Immature natural killer cell (primary cell): ENCODE results near the gene BSCL2. TPM values are rescaled to one million over a fixed set of nuclear protein-coding genes. Genes with fewer than 3 reads are reported as not detected.
"Not testable (repeated sequence)": the region's sequence is repeated elsewhere in the genome, so short reads cannot be mapped to it uniquely, and the experiment has no call there.

ENCODE experiments used
- DNase-seq, 3 donors: peaks; one replicate each; pipeline ENCODE4 v3.0.0; 2022; ENCODE audit warnings: mixed read lengths in 1 of 3
- H3K27ac Mint-ChIP-seq, 6 donors: one replicate each; pipeline ENCODE4 v1.8.0; 2020; ENCODE audit warnings: mixed read lengths in 6 of 6, mild to moderate bottlenecking in 5 of 6, inconsistent platforms in 4 of 6, moderate library complexity in 3 of 6
- H3K27me3 Mint-ChIP-seq, 3 donors: one replicate each; pipeline ENCODE4 v1.8.0; 2020 to 2021; ENCODE audit warnings: low read depth in 3 of 3, mild to moderate bottlenecking in 3 of 3, mixed read lengths in 3 of 3, moderate library complexity in 3 of 3, inconsistent platforms in 1 of 3
- H3K36me3 Mint-ChIP-seq, 3 donors: one replicate each; pipeline ENCODE4 v1.8.0; 2020; ENCODE audit warnings: mixed read lengths in 3 of 3, inconsistent platforms in 2 of 3, mild to moderate bottlenecking in 2 of 3
- H3K4me1 Mint-ChIP-seq, 2 donors: one replicate each; pipeline ENCODE4 v1.8.0; 2020; ENCODE audit warnings: inconsistent platforms in 2 of 2, mild to moderate bottlenecking in 2 of 2, mixed read lengths in 2 of 2, moderate library complexity in 1 of 2
- H3K4me3 Mint-ChIP-seq, 5 donors: one replicate each; pipeline ENCODE4 v1.8.0; 2020; ENCODE audit warnings: mild to moderate bottlenecking in 5 of 5, mixed read lengths in 5 of 5, inconsistent platforms in 3 of 5, moderate library complexity in 3 of 5
- H3K9me3 Mint-ChIP-seq, 6 donors: one replicate each; pipeline ENCODE4 v1.8.0; 2020; ENCODE audit warnings: mild to moderate bottlenecking in 6 of 6, mixed read lengths in 6 of 6, inconsistent platforms in 4 of 6, moderate library complexity in 3 of 6
- polyA plus RNA-seq, 3 donors: library from polyadenylated mRNA; unstranded; fragments of 300-500 nt; fragmentation: Illumina TruSeq; gene quantifications; one replicate each; pipeline ENCODE4 v1.2.3, GENCODE V29; 2021

BSCL2 gene
- polyA plus RNA-seq, 3 donors from 2014 or later, result 52.5 to 54.1 (median 53.6) TPM

DNA sequence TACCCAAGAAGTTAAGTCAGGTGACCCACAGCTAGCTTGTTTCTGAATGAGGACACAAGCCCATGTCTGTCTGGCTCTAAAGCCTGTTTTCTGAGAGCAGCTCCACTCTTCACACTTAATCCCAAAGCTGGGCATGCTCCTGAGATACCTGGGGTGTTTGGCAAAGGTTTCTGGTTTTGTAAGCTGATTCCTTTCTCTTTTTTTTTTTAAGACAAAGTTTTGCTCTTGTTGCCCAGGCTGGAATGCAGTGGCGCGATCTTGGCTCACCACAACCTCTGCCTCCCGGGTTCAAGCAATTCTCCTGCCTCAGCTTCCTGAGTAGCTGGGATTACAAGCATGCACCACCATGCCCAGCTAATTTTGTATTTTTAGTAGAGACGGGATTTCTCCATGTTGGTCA, 13.6 kb downstream of the BSCL2 start:
- not testable (repeated sequence) for DNase-seq, H3K27me3 Mint-ChIP-seq, H3K27ac Mint-ChIP-seq, H3K4me3 Mint-ChIP-seq, H3K9me3 Mint-ChIP-seq, H3K4me1 Mint-ChIP-seq
- H3K36me3 Mint-ChIP-seq, result peaks cover 9 to 15% (median 11%) of the 10 kb centered on the region in 3 donors

DNA sequence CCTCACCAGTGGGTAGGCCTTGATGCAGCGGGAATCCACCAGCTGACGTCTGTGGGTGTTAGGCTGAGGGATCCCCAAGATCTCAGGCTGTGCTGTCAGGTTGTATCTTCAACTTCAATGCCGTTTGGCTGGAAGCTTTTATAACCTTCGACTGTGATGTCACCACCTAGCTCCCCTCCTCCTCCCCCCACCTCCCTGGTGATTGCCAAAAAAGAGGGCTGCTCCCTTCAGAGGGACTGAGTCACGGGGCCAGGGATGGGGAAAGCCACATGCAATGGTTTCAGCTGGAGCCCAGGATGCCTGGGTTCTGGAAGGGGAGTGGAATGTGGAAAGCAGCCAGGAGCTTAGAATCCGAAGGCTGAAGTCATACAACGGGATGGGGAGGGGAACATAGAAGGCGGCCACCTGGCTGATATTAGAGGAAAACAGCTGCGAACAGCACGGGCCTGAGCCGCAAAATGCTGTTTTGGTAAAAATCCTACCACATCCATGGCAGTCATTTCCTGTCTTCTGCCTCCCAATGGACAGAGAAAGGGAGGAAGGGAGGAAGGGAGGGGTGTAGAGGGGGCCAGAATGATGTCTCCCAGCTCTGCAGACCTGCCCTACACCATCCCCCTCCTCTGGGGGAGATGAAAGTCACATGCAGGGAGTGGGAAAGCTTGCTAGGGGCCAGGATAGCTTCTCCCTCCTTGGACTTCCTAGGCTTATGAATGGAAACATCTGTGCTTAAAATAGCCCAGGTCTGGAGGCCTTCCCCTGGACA, 17.6 kb downstream of the BSCL2 start, which contains the start of gene LRRN4CL:
TSS of gene LRRN4CL (minus strand) at position 110 of the 763 bp plus-strand sequence. CDS start 1,022 bp downstream, outside the sequence.
- DNase-seq, result no peak
- no peak within 1 kb of the TSS for H3K27ac Mint-ChIP-seq
- peaks cover 8 to 18% (median 14%) of the 10 kb centered on the region in 3 donors for H3K36me3 Mint-ChIP-seq
- H3K27me3 Mint-ChIP-seq, result peaks cover 0 to 9% (median 0%) of the 10 kb centered on the region in 3 donors
- peaks cover under 1 to 3% of the 10 kb centered on the region in 2 donors for H3K4me1 Mint-ChIP-seq
- no peak within 1 kb of the TSS for H3K4me3 Mint-ChIP-seq
- H3K9me3 Mint-ChIP-seq, result no peaks in the 10 kb centered on the region

DNA sequence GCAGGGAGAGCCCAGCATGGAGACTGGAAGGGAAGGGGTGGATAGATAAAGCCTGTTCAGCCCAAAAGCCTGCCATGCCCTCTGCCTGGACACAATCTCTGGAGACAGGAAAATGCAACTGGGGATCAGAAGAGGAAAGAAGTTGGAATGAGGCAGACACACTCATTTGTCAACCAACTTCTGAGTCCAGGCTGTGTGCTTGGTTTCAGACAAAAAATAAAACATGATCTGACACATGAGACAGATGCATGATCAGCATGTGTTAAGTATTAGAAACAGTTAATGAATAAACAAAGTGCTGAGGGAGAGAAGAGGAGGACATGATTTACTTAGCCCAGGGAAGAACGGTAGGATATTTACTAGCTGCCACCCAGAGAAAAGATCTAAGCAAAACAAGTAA, 18.7 kb downstream of the BSCL2 start:
- H3K9me3 Mint-ChIP-seq, result no peaks in the 10 kb centered on the region
- H3K36me3 Mint-ChIP-seq, result peaks cover 8 to 18% (median 14%) of the 10 kb centered on the region in 3 donors
- H3K4me3 Mint-ChIP-seq, result no peak overlapping the region
- no peaks in the 10 kb centered on the region for H3K4me1 Mint-ChIP-seq
- H3K27ac Mint-ChIP-seq, result no peak overlapping the region
- no peak for DNase-seq
- H3K27me3 Mint-ChIP-seq, result peaks cover 0 to 9% (median 0%) of the 10 kb centered on the region in 3 donors

DNA sequence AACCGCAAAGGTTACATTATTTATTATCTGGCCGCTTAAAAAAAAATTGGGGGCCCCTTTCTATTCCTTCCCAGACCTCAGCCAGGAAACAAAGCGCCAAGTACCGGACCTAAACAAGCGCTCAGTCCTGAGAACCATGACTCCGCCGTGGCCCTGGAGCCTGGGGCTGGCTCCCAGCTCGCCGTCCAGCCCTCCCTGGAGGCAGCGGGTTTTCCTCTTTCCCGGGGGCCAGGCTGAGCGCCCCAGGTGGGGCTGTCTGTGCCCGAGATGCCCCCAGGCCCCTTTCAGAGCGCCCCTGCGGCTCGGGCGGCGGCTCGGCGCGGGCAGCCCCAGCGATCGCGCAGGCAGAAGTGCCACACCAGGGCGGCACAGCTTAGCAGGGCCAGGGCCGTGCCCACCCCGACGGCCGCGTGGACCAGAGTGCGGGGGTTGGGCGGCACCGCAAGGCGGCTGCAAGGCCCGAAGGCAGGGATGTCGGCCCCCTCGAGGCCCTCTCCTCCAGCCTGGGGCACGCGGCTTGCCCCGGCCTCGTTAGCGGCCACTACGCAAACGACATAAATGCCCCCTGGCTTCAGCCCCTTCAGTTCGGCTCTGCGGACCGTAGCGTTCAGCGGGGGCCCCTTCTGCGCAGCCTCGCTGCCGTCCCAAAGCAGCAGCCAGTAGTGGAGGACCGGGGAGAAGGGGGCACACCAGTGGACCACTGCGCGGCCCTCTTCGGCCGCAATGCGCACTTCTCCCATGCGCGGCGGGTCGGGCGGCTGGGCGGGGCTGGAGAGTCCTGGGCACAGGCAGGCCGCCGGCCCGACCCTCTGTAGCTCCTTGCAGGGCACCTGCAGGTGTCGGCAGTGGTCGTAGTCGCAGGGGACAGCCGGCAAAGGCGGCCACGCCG, 19.5 kb downstream of the BSCL2 start:
- H3K36me3 Mint-ChIP-seq, result peaks cover 8 to 15% (median 10%) of the 10 kb centered on the region in 3 donors
- DNase-seq, result no peak
- no peaks in the 10 kb centered on the region for H3K4me1 Mint-ChIP-seq
- no peaks in the 10 kb centered on the region for H3K9me3 Mint-ChIP-seq
- peaks cover 0 to 9% (median 0%) of the 10 kb centered on the region in 3 donors for H3K27me3 Mint-ChIP-seq
- no peak overlapping the region for H3K27ac Mint-ChIP-seq
- no peak overlapping the region for H3K4me3 Mint-ChIP-seq

DNA sequence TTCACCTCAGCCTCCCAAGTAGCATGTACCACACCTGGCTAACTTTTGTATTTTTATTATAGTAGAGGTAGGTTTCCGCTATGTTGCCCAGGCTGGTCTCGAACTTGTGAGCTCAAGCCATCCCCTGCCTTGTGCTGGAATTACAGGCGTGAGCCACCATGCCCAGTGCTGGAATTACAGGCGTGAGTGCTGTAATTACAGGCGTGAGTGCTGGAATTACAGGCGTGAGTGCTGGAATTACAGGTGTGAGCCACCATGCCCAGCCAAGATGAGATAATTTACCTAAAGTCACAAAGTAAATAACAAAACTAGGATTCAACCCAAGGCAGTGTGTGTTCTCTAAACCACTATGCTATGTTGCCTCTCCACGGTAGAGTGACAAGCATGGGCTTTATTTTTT, 24.7 kb downstream of the BSCL2 start:
- Mint-ChIP-seq H3K36me3 (no peaks in the 10 kb centered on the region), H3K27ac (no peak overlapping the region), H3K9me3 (no peaks in the 10 kb centered on the region), H3K27me3 (peaks cover 7 to 10% (median 9%) of the 10 kb centered on the region in 3 donors), H3K4me3 (no peak overlapping the region), H3K4me1 (peaks cover 21 to 25% of the 10 kb centered on the region in 2 donors)
- DNase-seq, result no peak

DNA sequence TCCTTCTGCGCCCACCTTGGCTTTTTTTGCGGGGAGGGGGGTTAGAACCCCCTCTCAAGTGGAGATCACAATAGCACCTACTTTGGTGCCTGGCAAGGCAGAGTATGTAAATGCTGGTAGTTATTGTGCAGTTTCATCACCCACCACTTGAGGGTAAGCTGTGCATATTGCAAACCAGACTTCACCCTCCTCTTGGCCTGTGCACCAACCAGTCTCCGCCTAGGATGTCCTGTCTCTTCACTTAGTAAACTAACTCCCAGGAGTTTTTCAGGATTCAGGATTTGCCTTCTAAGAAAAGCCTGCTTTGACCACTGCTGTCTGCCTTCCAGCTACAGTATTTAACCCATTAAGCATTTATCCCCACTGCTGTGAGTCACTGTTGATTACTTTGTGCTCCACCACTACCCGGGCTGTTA, 26.4 kb downstream of the BSCL2 start:
- peak overlapping the region; percentile 31 to 87 (median 69) for H3K27ac Mint-ChIP-seq
- H3K36me3 Mint-ChIP-seq, result peaks cover 4 to 9% (median 6%) of the 10 kb centered on the region in 3 donors
- H3K9me3 Mint-ChIP-seq, result no peaks in the 10 kb centered on the region
- peak; percentile 17 to 24 (median 24) for DNase-seq
- H3K4me1 Mint-ChIP-seq, result peaks cover 32 to 39% of the 10 kb centered on the region in 2 donors
- H3K27me3 Mint-ChIP-seq, result peaks cover 5 to 10% (median 9%) of the 10 kb centered on the region in 3 donors
- H3K4me3 Mint-ChIP-seq, result peak overlapping the region; percentile 41 to 94 (median 57)

DNA sequence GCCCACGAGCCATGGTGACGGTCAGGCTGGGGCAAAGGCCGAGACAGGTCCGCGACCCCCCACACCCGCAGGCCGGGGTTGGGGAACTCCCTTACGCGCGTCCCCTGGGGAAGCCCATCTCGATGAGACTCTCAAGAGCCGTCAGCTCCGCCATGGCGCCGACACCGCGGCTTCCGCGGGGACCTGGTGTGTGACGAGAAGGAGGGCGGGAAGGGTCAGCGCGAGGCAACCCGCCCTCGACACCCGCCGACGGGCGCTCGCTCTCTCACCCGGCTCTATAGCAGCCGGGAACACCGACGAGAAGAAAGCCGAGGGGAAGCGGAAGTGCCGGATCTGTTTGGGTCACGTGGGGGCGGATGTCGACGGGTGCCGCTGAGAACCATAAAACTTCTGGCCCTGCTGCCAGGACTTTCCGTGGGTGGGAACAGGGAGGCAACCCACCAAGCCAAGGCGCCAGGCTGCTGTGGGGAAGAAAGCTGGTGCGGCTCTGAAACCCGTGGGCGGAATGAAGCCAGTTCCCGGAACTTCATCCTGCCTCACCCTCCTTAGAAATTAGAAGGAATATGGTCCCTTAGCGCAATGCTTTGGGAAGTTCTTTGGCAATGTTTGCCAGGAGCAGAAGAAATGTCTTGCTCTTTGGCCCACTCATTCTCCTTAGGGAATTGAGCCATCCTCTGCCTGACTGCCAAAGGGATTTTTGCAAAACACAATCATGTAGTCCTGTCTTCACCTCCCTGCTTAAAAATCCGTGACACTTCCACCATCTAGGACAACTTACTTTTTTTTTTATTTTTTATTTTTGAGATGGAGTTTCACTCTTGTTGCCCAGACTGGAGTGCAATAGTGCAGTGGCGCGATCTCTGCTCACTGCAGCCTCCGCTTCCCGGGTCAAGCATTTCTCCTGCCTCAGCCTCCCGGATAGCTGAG, 28.2 kb downstream of the BSCL2 start, which contains the start of gene UBXN1:
TSS of gene UBXN1 (minus strand) at position 304 of the 927 bp plus-strand sequence. CDS start at position 154, 150 bp downstream.
- Mint-ChIP-seq H3K9me3 (no peaks in the 10 kb centered on the region), H3K4me1 (peaks cover 32 to 46% of the 10 kb centered on the region in 2 donors), H3K27me3 (peaks cover 5 to 10% (median 9%) of the 10 kb centered on the region in 3 donors), H3K36me3 (peaks cover 8 to 13% (median 10%) of the 10 kb centered on the region in 3 donors), H3K27ac (peak within 1 kb of the TSS; percentile 88 to 98 (median 94)), H3K4me3 (peak within 1 kb of the TSS; percentile 81 to 97 (median 94))
- peak; percentile 84 to 87 (median 87) for DNase-seq

DNA sequence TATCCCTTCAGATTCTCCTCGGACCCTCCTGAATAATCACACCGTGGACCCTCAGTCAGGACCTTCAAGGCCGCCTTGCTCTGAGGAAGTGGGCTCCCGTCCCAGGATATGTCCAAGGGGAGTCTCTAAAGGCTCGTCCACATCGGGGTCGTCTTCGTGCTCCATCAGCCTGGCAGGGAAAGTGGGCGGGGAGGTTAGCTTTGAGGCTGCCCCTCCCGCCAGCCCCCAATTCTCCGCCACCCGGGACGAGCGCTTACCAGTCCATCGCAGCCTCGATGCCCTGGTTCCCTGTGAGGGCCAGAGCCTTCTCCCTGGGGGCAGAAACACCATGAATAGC, 28.8 kb downstream of the BSCL2 start:
- Mint-ChIP-seq H3K4me1 (peaks cover 33 to 46% of the 10 kb centered on the region in 2 donors), H3K27ac (peak overlapping the region; percentile 88 to 98 (median 94)), H3K27me3 (peaks cover 5 to 10% (median 9%) of the 10 kb centered on the region in 3 donors), H3K36me3 (peaks cover 8 to 13% (median 10%) of the 10 kb centered on the region in 3 donors), H3K9me3 (no peaks in the 10 kb centered on the region), H3K4me3 (peak overlapping the region; percentile 81 to 97 (median 94))
- DNase-seq, result no peak

DNA sequence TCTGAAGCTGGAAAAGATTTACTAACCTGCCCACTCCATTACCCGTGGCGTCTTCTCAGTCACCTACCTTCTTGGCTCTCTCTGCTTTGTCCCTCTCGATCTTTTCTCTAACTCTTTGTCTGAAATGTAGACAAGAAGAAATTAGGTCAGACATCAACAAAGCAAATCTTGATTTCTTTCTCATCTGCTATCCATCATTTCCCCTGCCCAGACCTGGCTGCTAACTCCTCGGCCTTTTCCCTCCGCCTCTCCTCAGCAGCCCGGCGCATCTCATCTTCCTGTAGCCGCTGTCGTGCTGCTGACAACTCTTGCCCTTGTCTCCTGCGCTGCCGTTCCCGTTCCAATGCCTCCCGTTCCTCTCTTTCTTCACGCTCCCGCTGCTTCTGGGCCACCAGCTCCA, 29.5 kb downstream of the BSCL2 start:
- no peak for DNase-seq
- peaks cover 36 to 46% of the 10 kb centered on the region in 2 donors for H3K4me1 Mint-ChIP-seq
- H3K4me3 Mint-ChIP-seq, result peak overlapping the region; percentile 81 to 97 (median 94)
- peaks cover 5 to 10% (median 9%) of the 10 kb centered on the region in 3 donors for H3K27me3 Mint-ChIP-seq
- no peaks in the 10 kb centered on the region for H3K9me3 Mint-ChIP-seq
- peak overlapping the region; percentile 88 to 98 (median 94) for H3K27ac Mint-ChIP-seq
- peaks cover 8 to 13% (median 10%) of the 10 kb centered on the region in 3 donors for H3K36me3 Mint-ChIP-seq

DNA sequence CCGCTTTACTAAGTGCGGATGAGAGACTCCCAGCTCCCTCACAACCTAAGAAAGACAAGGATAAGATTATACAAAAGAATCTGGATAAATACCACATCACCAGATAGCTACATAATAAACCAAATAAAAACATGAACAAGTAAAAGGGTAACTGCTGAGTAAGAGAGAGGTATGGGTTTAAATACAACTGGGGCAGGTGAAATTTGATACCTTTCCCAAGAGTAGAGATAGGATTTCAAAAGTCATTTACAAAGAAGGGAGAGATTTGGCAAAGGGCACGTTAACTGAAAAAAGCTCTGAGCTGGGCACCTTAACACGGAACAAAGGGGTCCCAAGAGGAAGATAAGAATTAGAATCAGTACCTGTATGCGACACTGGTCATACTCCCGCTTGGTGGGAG, 30.1 kb downstream of the BSCL2 start:
- H3K27me3 Mint-ChIP-seq, result peaks cover 9 to 12% (median 12%) of the 10 kb centered on the region in 3 donors
- H3K36me3 Mint-ChIP-seq, result peaks cover 8 to 13% (median 10%) of the 10 kb centered on the region in 3 donors
- H3K9me3 Mint-ChIP-seq, result no peaks in the 10 kb centered on the region
- H3K4me3 Mint-ChIP-seq, result peak overlapping the region; percentile 81 to 97 (median 94)
- DNase-seq, result no peak
- peaks cover 41 to 50% of the 10 kb centered on the region in 2 donors for H3K4me1 Mint-ChIP-seq
- peak overlapping the region; percentile 88 to 98 (median 94) for H3K27ac Mint-ChIP-seq

DNA sequence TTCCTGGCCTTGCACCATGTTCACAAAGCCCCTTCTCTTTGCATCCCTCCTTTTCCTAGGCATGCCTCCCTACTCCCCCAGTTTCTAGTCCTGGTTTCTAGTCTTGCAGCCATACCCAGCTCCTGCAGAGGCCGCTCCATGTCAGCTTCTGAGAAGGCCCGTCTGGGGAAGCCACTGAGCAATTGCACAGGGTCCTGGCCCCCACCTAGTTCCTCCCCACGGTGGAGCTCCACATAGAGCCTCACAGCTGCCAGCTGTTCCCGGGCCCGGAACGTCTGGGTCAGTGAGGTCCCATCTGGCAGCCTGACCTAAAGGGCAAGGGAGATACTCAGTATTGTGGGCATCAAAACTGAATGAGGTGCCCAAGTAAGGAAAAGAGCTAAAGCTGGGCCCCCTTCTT, 30.5 kb downstream of the BSCL2 start:
- Mint-ChIP-seq H3K9me3 (no peaks in the 10 kb centered on the region), H3K27ac (peak overlapping the region in 5 of 6 donors; percentile 88 to 98 (median 94)), H3K4me1 (peaks cover 44 to 55% of the 10 kb centered on the region in 2 donors), H3K4me3 (peak overlapping the region in 4 of 5 donors; percentile 81 to 97 (median 94)), H3K36me3 (peaks cover 8 to 13% (median 10%) of the 10 kb centered on the region in 3 donors), H3K27me3 (peaks cover 12 to 14% (median 12%) of the 10 kb centered on the region in 3 donors)
- DNase-seq, result no peak

DNA sequence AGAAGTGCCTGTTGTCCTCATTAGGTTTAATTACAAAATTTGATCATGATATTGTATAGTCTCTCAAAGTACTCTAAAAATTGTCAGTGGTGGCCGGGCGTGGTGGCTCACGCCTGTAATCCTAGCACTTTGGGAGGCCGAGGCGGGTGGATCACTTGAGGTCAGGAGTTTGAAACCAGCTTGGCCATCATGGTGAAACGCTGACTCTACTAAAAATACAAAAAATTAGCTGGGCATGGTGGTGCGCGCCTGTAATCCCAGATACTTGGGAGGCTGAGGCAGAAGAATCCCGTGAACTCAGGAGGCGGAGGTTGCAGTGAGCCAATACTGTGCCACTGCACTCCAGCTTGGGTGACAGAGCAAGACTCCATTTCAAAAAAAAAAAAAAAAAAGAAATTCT, 31.8 kb downstream of the BSCL2 start:
- H3K4me3 Mint-ChIP-seq, DNase-seq, H3K9me3 Mint-ChIP-seq: not testable (repeated sequence)
- Mint-ChIP-seq H3K27ac (peak overlapping the region in 1 of 6 donors; percentile 41), H3K4me1 (peaks cover 54 to 59% of the 10 kb centered on the region in 2 donors), H3K36me3 (peaks cover 8 to 13% (median 10%) of the 10 kb centered on the region in 3 donors), H3K27me3 (peaks cover 14 to 20% (median 17%) of the 10 kb centered on the region in 3 donors)
